H1 (cell line): Measurements from ENCODE around the gene PSMC5. TPM values are rescaled to one million over a fixed set of nuclear protein-coding genes. Genes with fewer than 3 reads are reported as not detected.
A peak's percentile ranks its signal among the peaks of the same experiment; 100 is the strongest.

Experiments
- CTCF ChIA-PET: fragments of 300-600 bp; sonication (Branson Sonifier 250); formaldehyde crosslinking; loops from one replicate; lab custom pipeline; 2021; ENCODE audit not compliant: partially characterized antibody; lab: Charles Lee
- POLR2A ChIA-PET: fragments of 300-600 bp; sonication (Branson Sonifier 250); formaldehyde crosslinking; loops from one replicate; lab custom pipeline; 2021; ENCODE audit warnings: inconsistent platforms; ENCODE audit not compliant: partially characterized antibody; lab: Charles Lee
- DNase-seq, 2 experiments: peaks; one replicate each; pipeline versions ENCODE4 v3.0.0 to v3.0.0-alpha.2; 2010 to 2022; ENCODE audit warnings: low spot score in 2 of 2, low read depth in 1 of 2, mixed read lengths in 1 of 2
- FAIRE-seq: peaks from 2 replicates; lab custom pipeline; 2011; peaks lifted over from hg19 to GRCh38; lab: Jason Lieb, UNC
- H2AFZ ChIP-seq: 2 replicates; pipeline ENCODE4 v1.8.1; 2012; ENCODE audit warnings: low read length, inconsistent platforms
- H2AK5ac ChIP-seq: 2 replicates; pipeline ENCODE4 v1.6.1; 2013; ENCODE audit warnings: low read depth, low read length
- H2BK120ac ChIP-seq: replicated peaks from 2 replicates; pipeline ENCODE3; 2013; ENCODE audit warnings: low read depth, low read length, inconsistent platforms
- H2BK12ac ChIP-seq: 2 replicates; pipeline ENCODE4 v1.6.1; 2013; ENCODE audit warnings: low read depth, low read length
- H2BK15ac ChIP-seq: 2 replicates; pipeline ENCODE4 v1.6.1; 2013; ENCODE audit warnings: low read length
- H2BK20ac ChIP-seq: 2 replicates; pipeline ENCODE4 v1.6.1; 2013; ENCODE audit warnings: low read length
- H2BK5ac ChIP-seq: 2 replicates; pipeline ENCODE4 v1.6.1; 2013; ENCODE audit warnings: low read depth, low read length
- H3K14ac ChIP-seq: 2 replicates; pipeline ENCODE4 v1.6.1; 2013; ENCODE audit warnings: inconsistent platforms; ENCODE audit not compliant: insufficient read length
- H3K18ac ChIP-seq: 2 replicates; pipeline ENCODE4 v1.6.1; 2013; ENCODE audit warnings: low read length; ENCODE audit errors: extremely low read depth
- H3K23ac ChIP-seq: 2 replicates; pipeline ENCODE4 v1.6.1; 2013; ENCODE audit warnings: inconsistent platforms; ENCODE audit not compliant: insufficient read length
- H3K23me2 ChIP-seq: 2 replicates; pipeline ENCODE4 v1.6.1; 2013; ENCODE audit warnings: low read depth, low read length
- H3K27ac ChIP-seq: 2 replicates; pipeline ENCODE4 v1.6.1; 2011; ENCODE audit warnings: low read depth, low read length, inconsistent platforms
- H3K27me3 ChIP-seq, 4 experiments: replicated peaks in 1 of 4; 1 replicate in 1 of 4; 2 replicates in 3 of 4; pipeline versions ENCODE4 v1.6.1 to v1.8.1; 2011 to 2013; ENCODE audit warnings: low read length in 3 of 4, mild to moderate bottlenecking in 3 of 4, inconsistent platforms in 2 of 4, mixed read lengths in 2 of 4, moderate library complexity in 1 of 4; ENCODE audit not compliant: control insufficient read depth in 3 of 4, insufficient read depth in 3 of 4; ENCODE audit errors: extremely low read depth in 1 of 4
- H3K36me3 ChIP-seq, 4 experiments: 2 replicates each; pipeline versions ENCODE4 v1.6.1 to v1.8.1; 2011 to 2013; ENCODE audit warnings: mild to moderate bottlenecking in 4 of 4, low read length in 3 of 4, moderate library complexity in 2 of 4, control low read depth in 1 of 4, inconsistent platforms in 1 of 4; ENCODE audit not compliant: insufficient read depth in 4 of 4, control insufficient read depth in 2 of 4
- H3K4ac ChIP-seq: replicated peaks from 2 replicates; pipeline ENCODE3; 2013; ENCODE audit warnings: low read length, low read depth, mixed read lengths, inconsistent platforms; ENCODE audit not compliant: insufficient read length
- H3K4me1 ChIP-seq, 4 experiments: replicated peaks in 1 of 4; 1 replicate in 1 of 4; 2 replicates in 3 of 4; pipeline versions ENCODE4 v1.6.1 to v1.8.1; 2011 to 2013; ENCODE audit warnings: low read length in 3 of 4, inconsistent platforms in 2 of 4, mixed read lengths in 1 of 4; ENCODE audit not compliant: insufficient read depth in 4 of 4, control insufficient read depth in 3 of 4
- H3K4me2 ChIP-seq, 2 experiments: 2 replicates each; pipeline versions ENCODE4 v1.6.1 to v1.8.1; 2011 to 2013; ENCODE audit warnings: low read depth in 2 of 2, low read length in 2 of 2, control low read depth in 1 of 2, inconsistent platforms in 1 of 2, mild to moderate bottlenecking in 1 of 2; ENCODE audit not compliant: insufficient read depth in 1 of 2
- H3K4me3 ChIP-seq, 4 experiments: fragments of 200-600, 300-600 bp in 1 of 4; sonication (generic), shearing (Covaris generic), sonication (Bioruptor Twin) in 1 of 4; 2 replicates each; pipeline versions ENCODE4 v1.5.1 to v1.8.1; 2011 to 2016; ENCODE audit warnings: low read length in 4 of 4, low read depth in 3 of 4, control low read depth in 2 of 4, inconsistent platforms in 2 of 4, mild to moderate bottlenecking in 2 of 4, mixed read lengths in 1 of 4, moderate library complexity in 1 of 4; ENCODE audit not compliant: insufficient read depth in 2 of 4; ENCODE audit errors: extremely low read depth in 1 of 4
- H3K56ac ChIP-seq: replicated peaks from 2 replicates; pipeline ENCODE3; 2013; ENCODE audit warnings: low read depth, mild to moderate bottlenecking, mixed read lengths, low read length, inconsistent platforms; ENCODE audit not compliant: insufficient read length
- H3K79me1 ChIP-seq: 2 replicates; pipeline ENCODE4 v1.6.1; 2013; ENCODE audit warnings: low read depth, low read length, control low read depth
- H3K79me2 ChIP-seq, 2 experiments: 2 replicates each; pipeline versions ENCODE4 v1.6.1 to v1.8.1; 2012 to 2013; ENCODE audit warnings: low read length in 2 of 2, mild to moderate bottlenecking in 2 of 2, inconsistent platforms in 1 of 2; ENCODE audit not compliant: insufficient read depth in 2 of 2, control insufficient read depth in 1 of 2
- H3K9ac ChIP-seq, 4 experiments: replicated peaks in 1 of 4; 1 replicate in 1 of 4; 2 replicates in 3 of 4; pipeline versions ENCODE4 v1.6.1 to v1.8.1; 2011 to 2013; ENCODE audit warnings: low read depth in 3 of 4, low read length in 3 of 4, control low read depth in 2 of 4, mild to moderate bottlenecking in 2 of 4, moderate library complexity in 2 of 4, inconsistent platforms in 1 of 4; ENCODE audit errors: extremely low read depth in 1 of 4
- H3K9me3 ChIP-seq, 2 experiments: 2 replicates each; pipeline versions ENCODE4 v1.6.1 to v1.8.1; 2012 to 2013; ENCODE audit warnings: mild to moderate bottlenecking in 2 of 2, moderate library complexity in 2 of 2, control low read depth in 1 of 2, inconsistent platforms in 1 of 2, low read depth in 1 of 2, low read length in 1 of 2, mixed read lengths in 1 of 2; ENCODE audit not compliant: insufficient read depth in 2 of 2
- H4K20me1 ChIP-seq, 2 experiments: replicated peaks in 1 of 2; 2 replicates each; pipeline versions ENCODE3 to v1.8.1; 2011 to 2013; ENCODE audit warnings: inconsistent platforms in 2 of 2, low read length in 2 of 2, mild to moderate bottlenecking in 1 of 2; ENCODE audit not compliant: insufficient read depth in 2 of 2, control insufficient read depth in 1 of 2
- H4K5ac ChIP-seq: 2 replicates; pipeline ENCODE4 v1.6.1; 2013; ENCODE audit warnings: low read length, low read depth, mixed read lengths, inconsistent platforms; ENCODE audit not compliant: insufficient read length
- H4K8ac ChIP-seq: 2 replicates; pipeline ENCODE4 v1.8.0; 2013; ENCODE audit warnings: mild to moderate bottlenecking, moderate library complexity, low read length, inconsistent platforms; ENCODE audit not compliant: insufficient read depth; ENCODE audit errors: extremely low read depth
- H4K91ac ChIP-seq: replicated peaks from 2 replicates; pipeline ENCODE3; 2013; ENCODE audit warnings: low read length, mixed read lengths, inconsistent platforms; ENCODE audit not compliant: insufficient read length
- BCL11A ChIP-seq, 2 experiments: IDR thresholded peaks; one replicate each; pipeline ENCODE4 v1.6.1; 2011; ENCODE audit warnings: low read depth in 2 of 2, low read length in 2 of 2, mild to moderate bottlenecking in 2 of 2
- CBX5 ChIP-seq: fragments of 300-800, 300-1000 bp; sonication (generic); IDR thresholded peaks from 2 replicates; pipeline ENCODE4 v1.7.1; 2016; ENCODE audit warnings: antibody characterized with exemption, low read length, low read depth
- HDAC6 ChIP-seq: IDR thresholded peaks from one replicate; pipeline ENCODE4 v1.7.1; 2012; ENCODE audit warnings: low read depth, mild to moderate bottlenecking, inconsistent platforms, low read length, moderate library complexity
- JUND ChIP-seq: IDR thresholded peaks from 2 replicates; pipeline ENCODE4 v1.6.1; 2011; ENCODE audit warnings: mild to moderate bottlenecking, improper control_type of control experiment, low read length
- KDM5A ChIP-seq: fragments of 200-600 bp; IDR thresholded peaks from 2 replicates; pipeline ENCODE4 v1.7.1; 2012; ENCODE audit warnings: mild to moderate bottlenecking, low read length, inconsistent platforms, mixed read lengths
- RBBP5 ChIP-seq: IDR thresholded peaks from 2 replicates; pipeline ENCODE4 v1.7.1; 2012; ENCODE audit warnings: low read depth, mild to moderate bottlenecking, inconsistent platforms, low read length, moderate library complexity, borderline replicate concordance
- SP2 ChIP-seq: IDR thresholded peaks from 2 replicates; pipeline ENCODE4 v1.6.1; 2012; ENCODE audit warnings: mild to moderate bottlenecking, low read length, inconsistent platforms
- SRF ChIP-seq: IDR thresholded peaks from 2 replicates; pipeline ENCODE4 v1.6.1; 2011; ENCODE audit warnings: mild to moderate bottlenecking, low read depth, low read length, moderate library complexity
- TAF1 ChIP-seq: IDR thresholded peaks from 2 replicates; pipeline ENCODE4 v1.6.1; 2011; ENCODE audit warnings: mild to moderate bottlenecking, low read depth, low read length
- ZNF274 ChIP-seq: IDR thresholded peaks from 2 replicates; pipeline ENCODE4 v1.7.0; 2012; ENCODE audit warnings: low read length, borderline replicate concordance; ENCODE audit errors: extremely low read depth
- whole genome bisulfite sequencing, 2 experiments: shearing (Covaris generic) in 1 of 2; methylation state at CpG; one replicate each; pipeline versions ENCODE4 v1.1.6 to v1.1.7; 2013 to 2015; ENCODE audit warnings: low lambda C conversion rate in 2 of 2, mixed read lengths in 2 of 2, inconsistent platforms in 1 of 2, low coverage in 1 of 2, missing lambda C conversion rate in 1 of 2; ENCODE audit not compliant: insufficient replicate concordance in 2 of 2, insufficient coverage in 1 of 2, insufficient read length in 1 of 2; ENCODE audit errors: extremely low coverage in 1 of 2, missing lambda C conversion rate in 1 of 2; 5-methylcytosine and 5-hydroxymethylcytosine counted together
- polyA plus RNA-seq, 7 experiments: library from polyadenylated mRNA; depleted of rRNA in 3 of 7; stranded (reverse) in 5 of 7; unstranded in 2 of 7; fragments of >200 nt in 5 of 7; fragments of 200-250 nt in 2 of 7; gene quantifications; 1 replicate in 5 of 7; 2 replicates in 1 of 7; 4 replicates in 1 of 7; pipeline versions ENCODE4 v1.2.1 to v1.2.3, GENCODE V29; 2011 to 2013; ENCODE audit warnings: missing spikeins in 2 of 7, mixed read lengths in 2 of 7
- total RNA-seq: library from RNA; stranded (reverse); fragmentation: NEBNext Ultra II Directional; extraction: Animal tissue kit (Norgen Biotek cat#: 25700); gene quantifications from 2 replicates; pipeline ENCODE4 v1.2.1, GENCODE V29; 2021

The PSMC5 gene
- total and polyA plus RNA-seq, 2 of the 8 experiments (the other 6 are each of a cell fraction or from before 2014, with no cell fraction given): 172 to 180 TPM

- DNase-seq: no peak
- Histone ChIP-seq H2AFZ (no peak overlapping the region), H4K91ac (no peak overlapping the region), H4K5ac (no peak overlapping the region), H3K4me2 (peak overlapping the region; percentile 87 to 93; a peak in 2 of 4 replicates), H3K18ac (no peak overlapping the region), H2BK20ac (no peak overlapping the region), H4K8ac (no peak overlapping the region), H3K9ac (no peak overlapping the region; a peak in 1 of 7 replicates), H2BK120ac (no peak overlapping the region), H3K79me2 (peaks cover 0 to 38% of the 10 kb centered on the region in 2 experiments; a peak in 3 of 4 replicates), H3K4ac (no peak overlapping the region), H4K20me1 (peaks cover 2 to 24% of the 10 kb centered on the region in 2 experiments), H3K23me2 (peaks cover 8% of the 10 kb centered on the region), H3K14ac (no peak overlapping the region), H2BK5ac (no peak overlapping the region), H2AK5ac (no peak overlapping the region), H3K9me3 (no peaks in the 10 kb centered on the region), H3K27ac (no peak overlapping the region), H2BK12ac (no peak overlapping the region), H3K4me3 (peak overlapping the region in 1 of 4 experiments; percentile 89; a peak in 2 of 8 replicates), H3K4me1 (peaks cover 0 to 3% (median 0%) of the 10 kb centered on the region in 4 experiments; a peak in 1 of 7 replicates), H3K36me3 (peaks cover 50 to 72% (median 68%) of the 10 kb centered on the region in 4 experiments), H3K56ac (no peak overlapping the region), H2BK15ac (no peak overlapping the region), H3K27me3 (no peaks in the 10 kb centered on the region), H3K79me1 (peaks cover 18% of the 10 kb centered on the region; the same call in 1 of the 2 replicates), H3K23ac (no peak overlapping the region)
- no peak for FAIRE-seq
- ChIA-PET CTCF (interaction anchor here (1.0 to 1.8 kb wide), 9 partner anchors 9 to 394 kb away, joined by 3 to 15 read pairs (median 3); no protein-coding TSS in a partner anchor), POLR2A (interaction anchor here (0.7 to 32.3 kb wide), 6 partner anchors 3 to 154 kb away, joined by 3 to 593 read pairs (median 242); partner anchors contain the start of genes CCDC47, DDX42, FTSJ3 and PSMC5)
- WGBS, 2 experiments: 81% methylated on average over 3 of the region's 3 CpGs; no CpG with 5 or more reads in 1 of the 2 experiments
- TF ChIP-seq CBX5: no peak
- no peak for TF ChIP-seq HDAC6
- no peak for TF ChIP-seq ZNF274
- TF ChIP-seq KDM5A: no peak
- no peak for TF ChIP-seq JUND
- TF ChIP-seq SRF: no peak
- no peak for TF ChIP-seq SP2
- no peak for TF ChIP-seq TAF1
- TF ChIP-seq BCL11A (IDR thresholded peaks at IDR 0.05; ENCODE audit: low read depth in 2 of 2, low read length in 2 of 2): no peak
- no peak for TF ChIP-seq RBBP5
Observed at GRCh38 chr17:63828936-63829335, 1.7 kb downstream of the PSMC5 start.
